GM21360 (cell line): ENCODE results near the gene LARP4.
"Not testable (repeated sequence)": the region's sequence is repeated elsewhere in the genome, so short reads cannot be mapped to it uniquely, and the experiment has no call there.

ENCODE experiments used
- ATAC-seq: cut with Tn5 transposase; IDR thresholded peaks from one replicate; pipeline ENCODE4 v1.9.1; 2021; ENCODE audit warnings: mild to moderate bottlenecking, moderate library complexity; ENCODE audit not compliant: unreplicated experiment

The LARP4 gene

DNA sequence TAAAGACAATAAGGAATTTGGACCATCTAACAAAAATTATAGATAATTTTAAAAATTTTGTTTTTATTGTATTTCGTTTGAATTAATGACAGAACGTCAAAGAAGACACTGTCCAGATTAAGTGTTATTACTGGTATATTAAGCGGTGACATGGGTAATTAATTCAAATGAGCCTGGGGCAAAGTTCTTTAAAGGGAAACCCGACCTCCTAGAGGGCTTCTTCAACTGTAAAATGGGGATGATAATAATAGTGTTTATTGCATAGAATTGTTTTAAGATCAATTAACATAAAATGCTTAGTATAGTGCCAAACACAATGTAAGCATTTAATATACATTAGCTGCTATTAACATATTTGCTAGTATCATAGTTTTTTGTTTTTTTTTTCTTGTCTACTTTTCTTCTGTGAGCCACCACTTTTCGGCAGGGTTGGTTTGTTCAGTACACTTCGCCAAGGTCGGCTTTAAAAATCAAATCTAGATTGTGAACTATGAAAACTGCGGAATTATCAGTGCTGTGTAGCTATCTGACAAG lies 514 bp upstream of the LARP4 start:
- no peak for ATAC-seq

- ATAC-seq: no peak
Measured at GRCh38 chr12:50401500-50402081, 906 bp downstream of the LARP4 start.

DNA sequence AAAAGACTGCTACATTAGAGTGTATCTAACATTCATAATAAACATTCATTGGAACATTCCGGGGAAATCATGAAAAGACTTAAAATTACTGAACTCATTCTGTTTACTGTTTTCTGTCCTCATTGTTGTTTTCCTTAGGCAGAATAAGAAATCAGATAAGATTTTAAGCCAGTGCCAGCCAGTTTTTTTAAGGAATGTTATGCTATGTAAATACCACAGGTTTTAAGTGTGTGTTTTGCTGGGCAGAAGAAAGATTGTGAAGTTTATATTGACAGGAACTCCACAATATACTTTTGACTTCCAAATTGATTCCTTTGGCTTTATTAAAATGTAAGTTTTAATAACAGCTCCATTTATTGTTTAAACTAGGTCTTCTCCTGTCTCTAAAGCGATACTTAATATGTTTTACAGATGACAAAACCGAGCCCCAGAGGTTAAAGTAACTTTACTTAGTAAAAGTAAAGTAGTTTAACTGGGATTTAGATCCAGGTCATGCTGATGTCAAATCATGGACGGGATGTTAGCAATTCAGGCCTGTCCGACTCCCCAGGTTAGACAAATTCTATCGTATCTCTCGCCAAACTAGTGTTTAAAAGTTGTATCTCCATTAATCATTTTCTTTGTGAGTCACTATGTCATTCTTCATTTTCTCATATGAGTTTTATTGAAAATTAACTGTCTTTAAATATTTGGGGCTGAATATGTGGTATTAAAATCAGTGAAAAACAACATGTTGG lies 1.7 kb downstream of the LARP4 start:
- ATAC-seq: no peak

- no peak for ATAC-seq
Measured at GRCh38 chr12:50403001-50403440, 2.3 kb downstream of the LARP4 start.

- no peak for ATAC-seq
Measured at GRCh38 chr12:50404307-50404706, 3.6 kb downstream of the LARP4 start.

GRCh38 chr12:50411051-50411660 lies 10.5 kb downstream of the LARP4 start:
- ATAC-seq: no peak

DNA sequence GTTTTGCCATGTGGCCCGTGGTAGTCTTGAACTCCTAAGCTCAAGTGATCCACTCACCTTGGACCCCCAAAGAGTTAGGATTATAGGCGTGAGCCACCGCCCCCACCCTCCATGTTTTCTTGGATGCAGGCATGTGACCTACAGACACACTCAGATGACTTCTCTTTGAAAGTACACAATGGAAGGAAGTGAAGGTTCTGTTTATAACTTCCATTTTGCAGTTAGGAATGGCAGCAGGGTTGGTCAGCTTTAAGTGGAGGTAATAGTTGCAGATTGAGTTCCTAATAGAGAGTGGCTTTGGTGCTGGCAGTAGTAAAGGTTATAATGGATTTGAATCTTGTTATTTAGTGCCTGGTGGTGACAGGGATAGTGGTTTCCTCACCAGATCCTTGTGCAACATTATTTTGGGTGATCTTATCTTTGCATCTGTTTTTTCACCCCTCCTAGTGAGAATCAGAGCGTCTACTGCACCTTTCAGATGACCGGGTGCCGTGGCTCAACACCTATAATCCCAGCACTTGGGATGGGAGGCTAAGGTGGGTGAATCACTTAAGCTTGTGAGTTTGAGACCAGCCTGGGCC lies 15.3 kb downstream of the LARP4 start:
- no peak for ATAC-seq

DNA sequence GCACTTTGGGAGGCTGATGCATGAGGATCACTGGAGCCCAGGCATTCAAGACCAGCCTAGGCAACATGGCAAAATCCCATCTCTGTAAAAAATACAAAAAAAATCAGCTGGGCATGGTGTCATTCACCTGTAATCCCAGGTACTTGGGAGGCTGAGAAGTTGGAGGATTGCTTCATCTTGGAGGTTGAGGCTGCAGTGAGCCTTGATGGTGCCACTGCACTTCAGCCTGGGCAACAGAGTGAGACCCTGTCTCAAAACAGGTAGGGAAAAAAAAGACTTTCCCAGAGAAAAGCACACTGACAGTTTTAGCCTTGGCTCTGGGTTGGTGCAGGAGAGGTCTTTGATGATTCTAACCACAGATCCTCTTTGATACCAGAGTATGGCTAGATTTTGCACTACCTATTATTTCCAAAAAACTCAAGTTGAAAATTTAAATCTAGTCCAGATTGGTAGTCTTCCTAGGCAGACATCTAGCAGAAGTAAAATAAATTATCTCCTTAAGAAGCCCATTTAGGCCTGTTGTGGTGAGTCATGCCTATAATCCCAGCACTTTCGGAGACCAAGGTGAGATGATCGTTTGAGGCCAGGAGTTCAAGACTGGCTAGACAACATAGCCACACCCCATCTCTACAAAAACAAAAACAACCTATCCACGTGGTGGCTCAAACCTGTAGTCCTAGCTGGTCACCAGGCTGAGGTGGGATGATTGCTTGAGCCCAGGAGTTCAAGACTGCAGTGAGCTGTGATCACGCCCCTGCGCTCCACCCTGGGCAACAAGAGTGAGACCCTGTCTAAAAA lies 18.6 kb downstream of the LARP4 start:
- ATAC-seq: no peak

DNA sequence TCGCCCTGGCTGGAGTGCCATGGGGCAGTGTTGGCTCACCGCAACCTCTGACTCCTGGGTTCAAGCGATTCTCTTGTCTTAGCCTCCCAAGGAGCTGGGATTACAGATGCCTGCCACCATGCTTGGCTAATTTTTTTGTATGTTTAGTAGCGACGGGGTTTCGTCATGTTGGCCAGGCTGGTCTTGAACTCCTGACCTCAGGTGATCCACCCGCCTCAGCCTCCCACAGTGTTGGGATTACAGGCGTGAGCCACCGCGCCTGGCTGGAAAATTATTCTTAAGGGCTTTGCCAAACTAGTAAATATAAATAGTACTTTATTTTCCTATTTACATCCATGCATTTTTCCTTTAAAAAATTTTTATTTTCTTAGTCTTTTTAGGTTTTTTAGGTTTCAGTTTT lies 22.2 kb downstream of the LARP4 start:
- not testable (repeated sequence) for ATAC-seq

DNA sequence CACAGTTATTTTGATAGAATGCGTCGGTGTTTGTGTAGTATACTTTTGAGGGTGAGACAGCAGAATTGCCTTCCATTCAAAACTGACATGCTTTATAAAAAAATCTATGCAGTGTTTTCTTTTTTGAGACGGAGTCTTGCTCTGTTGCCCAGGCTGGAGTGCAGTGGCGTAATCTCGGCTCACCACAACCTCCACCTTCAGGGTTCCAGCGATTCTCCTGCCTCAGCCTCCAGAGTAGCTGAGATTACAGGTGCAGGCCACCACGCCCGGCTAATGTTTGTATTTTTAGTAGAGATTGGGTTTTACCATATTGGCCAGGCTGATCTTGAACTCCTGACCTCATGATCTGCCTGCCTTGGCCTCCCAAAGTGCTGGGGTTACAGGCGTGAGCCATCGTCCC lies 22.7 kb downstream of the LARP4 start:
- not testable (repeated sequence) for ATAC-seq

- ATAC-seq: no peak
Measured at GRCh38 chr12:50425589-50426258, 25.0 kb downstream of the LARP4 start.

DNA sequence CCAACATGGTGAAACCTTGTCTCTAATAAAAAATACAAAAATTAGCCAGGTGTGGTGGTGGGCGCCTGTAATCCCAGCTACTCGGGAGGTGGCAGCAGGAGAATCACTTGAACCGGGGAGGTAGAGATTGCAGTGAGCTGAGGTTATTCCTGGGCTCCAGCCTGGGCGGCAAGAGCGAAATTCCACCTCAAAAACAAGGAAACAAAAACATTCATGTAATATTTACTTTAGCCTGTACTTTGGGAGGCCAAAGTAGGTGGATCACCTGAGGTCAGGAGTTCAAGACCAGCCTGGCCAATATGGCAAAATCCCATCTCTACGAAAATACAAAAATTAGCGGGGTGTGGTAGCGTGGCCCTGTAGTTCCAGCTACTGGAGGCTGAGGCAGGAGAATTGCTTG lies 31.0 kb downstream of the LARP4 start:
- not testable (repeated sequence) for ATAC-seq

DNA sequence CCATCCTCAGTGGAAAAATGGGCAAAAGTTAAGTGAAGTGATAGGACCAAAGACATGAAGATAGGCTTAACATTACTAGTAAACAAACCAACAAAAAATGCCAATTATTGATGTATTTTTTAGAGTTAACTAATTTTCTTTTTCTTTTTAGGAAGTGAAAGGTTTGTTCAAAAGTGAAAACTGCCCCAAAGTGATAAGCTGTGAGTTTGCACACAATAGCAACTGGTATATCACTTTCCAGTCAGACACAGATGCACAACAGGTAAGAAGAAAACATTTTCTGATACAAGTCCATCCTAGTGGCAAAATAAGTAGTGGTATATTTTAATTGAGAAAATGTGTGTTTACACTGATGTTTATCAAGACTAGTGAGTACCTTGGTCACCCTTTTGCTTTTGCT lies 39.6 kb downstream of the LARP4 start:
- no peak for ATAC-seq

GRCh38 chr12:50441763-50442162 lies 41.1 kb downstream of the LARP4 start:
- ATAC-seq: no peak

GRCh38 chr12:50442178-50442908 lies 41.7 kb downstream of the LARP4 start:
- ATAC-seq: no peak

DNA sequence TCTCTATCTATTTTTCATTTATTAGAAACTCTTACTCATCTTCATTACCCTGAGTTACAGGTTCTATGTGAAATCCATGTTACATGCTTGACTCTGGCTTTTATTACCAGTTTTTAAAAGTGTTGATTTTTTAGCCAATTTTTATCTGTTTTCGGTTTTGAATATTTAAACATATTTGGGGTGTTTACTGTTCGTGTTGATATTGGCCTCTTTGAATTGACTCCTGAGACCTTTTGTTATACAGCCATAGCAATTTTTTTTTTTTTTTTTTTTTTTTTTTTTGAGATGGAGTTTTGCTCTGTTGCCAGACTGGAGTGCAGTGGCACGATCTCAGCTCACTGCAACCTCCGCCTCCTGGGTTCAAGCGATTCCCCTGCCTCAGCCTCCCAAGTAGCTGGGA lies 49.0 kb downstream of the LARP4 start:
- ATAC-seq: not testable (repeated sequence)

DNA sequence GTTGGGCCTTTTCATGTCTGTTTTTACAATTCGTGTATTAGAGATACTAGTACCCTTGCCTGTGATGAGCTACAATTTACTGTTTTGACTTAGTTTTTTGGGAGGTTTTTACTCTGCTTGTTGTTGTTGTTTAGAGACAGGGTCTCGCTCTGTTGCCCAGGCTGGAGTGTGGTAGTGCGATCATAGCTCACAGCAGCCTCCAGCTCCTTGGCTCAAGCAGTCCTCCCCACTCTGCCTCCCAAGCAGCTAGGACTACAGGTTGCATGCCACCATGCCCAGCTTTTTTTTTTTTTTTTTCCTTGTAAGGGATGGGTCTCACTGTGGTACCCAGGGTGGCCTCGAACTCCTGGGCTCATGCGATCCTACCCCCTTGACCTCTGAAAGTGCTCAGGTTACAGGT lies 52.1 kb downstream of the LARP4 start:
- no peak for ATAC-seq

- no peak for ATAC-seq
Measured at GRCh38 chr12:50453872-50454271, 53.2 kb downstream of the LARP4 start.

DNA sequence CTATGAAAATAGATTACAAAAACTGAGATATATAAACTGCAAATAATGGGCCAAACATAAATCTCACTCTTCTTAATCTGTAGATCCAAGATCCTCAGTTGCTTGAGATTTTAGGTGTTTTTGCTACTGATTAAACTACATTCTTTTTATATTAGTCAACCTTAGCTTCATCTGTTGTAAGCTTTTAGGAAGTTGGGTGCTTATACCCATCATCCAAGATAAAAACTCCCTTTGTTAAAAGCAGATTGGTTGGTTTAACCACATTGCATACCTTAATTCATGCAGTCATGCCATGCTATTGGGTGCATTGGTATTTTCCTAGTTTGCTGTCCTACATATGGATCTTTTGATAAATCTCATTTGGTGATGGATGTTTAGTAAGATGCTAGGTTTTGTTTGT lies 57.9 kb downstream of the LARP4 start:
- ATAC-seq: no peak

- no peak for ATAC-seq
Measured at GRCh38 chr12:50467439-50467838, 66.8 kb downstream of the LARP4 start.
